HepG2 (cell line): ENCODE results near the gene CHD9. TPM values are rescaled to one million over a fixed set of nuclear protein-coding genes. Genes with fewer than 3 reads are reported as not detected.

Source experiments
- ATM ChIP-seq: fragments of 450-650 bp; IDR thresholded peaks from 2 replicates; pipeline ENCODE4 v1.7.1; 2017; ENCODE audit warnings: mild to moderate bottlenecking, borderline replicate concordance
- ELF1 ChIP-seq: sonication (generic); formaldehyde crosslinking; IDR thresholded peaks from 2 replicates; pipeline ENCODE4 v1.4.0; 2020; ENCODE audit warnings: missing genetic modification reagents
- HDAC1 ChIP-seq: sonication (generic); formaldehyde crosslinking; IDR thresholded peaks from 2 replicates; pipeline ENCODE4 v1.5.1; 2020; ENCODE audit warnings: mild to moderate bottlenecking, missing genetic modification reagents
- HDAC6 ChIP-seq: fragments of 200-600 bp; sonication (generic); IDR thresholded peaks from 2 replicates; pipeline ENCODE4 v1.7.0; 2017; ENCODE audit warnings: mild to moderate bottlenecking, antibody characterized with exemption, low read length, low read depth
- HMGA1 ChIP-seq: sonication (generic); formaldehyde crosslinking; conservative IDR thresholded peaks from 2 replicates; pipeline ENCODE4 v1.4.0; 2020; ENCODE audit warnings: missing genetic modification reagents
- HOXD1 ChIP-seq: sonication (generic); formaldehyde crosslinking; IDR thresholded peaks from 2 replicates; pipeline ENCODE4 v1.5.0; 2020; ENCODE audit warnings: missing genetic modification reagents
- KDM5A ChIP-seq: fragments of 200-600 bp; sonication (generic); IDR thresholded peaks from 2 replicates; pipeline ENCODE4 v1.7.0; 2018; ENCODE audit warnings: antibody characterized with exemption, mild to moderate bottlenecking, low read length, borderline replicate concordance
- MEIS2 ChIP-seq: sonication (generic); formaldehyde crosslinking; IDR thresholded peaks from 2 replicates; pipeline ENCODE4 v1.9.0; 2021; ENCODE audit warnings: mild to moderate bottlenecking, missing genetic modification reagents
- MXD4 ChIP-seq: IDR thresholded peaks from 2 replicates; pipeline ENCODE4 v1.6.1; 2016; ENCODE audit warnings: mild to moderate bottlenecking, missing biosample characterization, missing genetic modification reagents
- MYC ChIP-seq: sonication (generic); formaldehyde crosslinking; IDR thresholded peaks from 2 replicates; pipeline ENCODE4 v1.9.0; 2021; ENCODE audit warnings: missing genetic modification reagents, borderline replicate concordance
- RXRB ChIP-seq: IDR thresholded peaks from 2 replicates; pipeline ENCODE4 v1.6.1; 2016; ENCODE audit warnings: borderline replicate concordance, missing genetic modification reagents, missing compliant biosample characterization
- SMYD3 ChIP-seq: sonication (generic); formaldehyde crosslinking; IDR thresholded peaks from 2 replicates; pipeline ENCODE4 v1.8.1; 2023; ENCODE audit warnings: mild to moderate bottlenecking, missing genetic modification reagents
- TAF15 ChIP-seq: fragments of 200-400 bp; formaldehyde crosslinking; IDR thresholded peaks from one replicate; pipeline ENCODE4 v1.6.1; 2018; ENCODE audit warnings: mild to moderate bottlenecking, low read depth, low read length; ENCODE audit not compliant: poor library complexity, severe bottlenecking
- YY1 ChIP-seq: IDR thresholded peaks from 2 replicates; pipeline ENCODE4 v1.6.1; 2011; ENCODE audit warnings: low read length, low read depth, moderate library complexity, mild to moderate bottlenecking; ENCODE audit not compliant: insufficient read depth, insufficient replicate concordance
- ZFAT ChIP-seq: sonication (generic); formaldehyde crosslinking; conservative IDR thresholded peaks from 2 replicates; pipeline ENCODE4 v1.8.1; 2023; ENCODE audit warnings: missing genetic modification reagents, inconsistent platforms
- ZFYVE20 ChIP-seq: sonication (generic); formaldehyde crosslinking; IDR thresholded peaks from 2 replicates; pipeline ENCODE4 v1.8.0; 2023; ENCODE audit warnings: low read depth, mild to moderate bottlenecking, moderate library complexity, missing genetic modification reagents, borderline replicate concordance
- ZNF20 ChIP-seq: sonication (generic); formaldehyde crosslinking; IDR thresholded peaks from 2 replicates; pipeline ENCODE4 v1.4.0; 2020; ENCODE audit warnings: mild to moderate bottlenecking, moderate library complexity, missing genetic modification reagents
- ZNF230 ChIP-seq: sonication (generic); formaldehyde crosslinking; IDR thresholded peaks from 2 replicates; pipeline ENCODE4 v1.4.0; 2020; ENCODE audit warnings: mild to moderate bottlenecking, missing genetic modification reagents
- ZNF7 ChIP-seq: IDR thresholded peaks from 2 replicates; pipeline ENCODE4 v1.6.1; 2016; ENCODE audit warnings: missing biosample characterization, missing genetic modification reagents
- ZNF772 ChIP-seq: sonication (generic); formaldehyde crosslinking; IDR thresholded peaks from 2 replicates; pipeline ENCODE4 v1.5.0; 2020; ENCODE audit warnings: mild to moderate bottlenecking, missing genetic modification reagents
- ZNF782 ChIP-seq: sonication (generic); formaldehyde crosslinking; IDR thresholded peaks from 2 replicates; pipeline ENCODE4 v1.4.0; 2020; ENCODE audit warnings: missing genetic modification reagents, mild to moderate bottlenecking, borderline replicate concordance
- polyA plus RNA-seq, 8 experiments: library from polyadenylated mRNA; depleted of rRNA in 3 of 8; stranded (reverse) in 7 of 8; unstranded in 1 of 8; fragments of >200 nt; fragmentation: Illumina TruSeq in 4 of 8; extraction: Trizol in 4 of 8; gene quantifications; 2 replicates each; pipeline versions ENCODE4 v1.2.1 to v1.2.3, GENCODE V29; 2011 to 2016; ENCODE audit warnings: low read depth in 4 of 8, missing spikeins in 1 of 8, mixed read lengths in 1 of 8; ENCODE audit not compliant: insufficient read depth in 1 of 8
- total RNA-seq, 5 experiments: library from RNA; depleted of rRNA; stranded (reverse); fragments of >200 nt; fragmentation: Illumina TruSeq; extraction: Trizol; gene quantifications; 2 replicates each; pipeline ENCODE4 v1.2.3, GENCODE V29; 2016; ENCODE audit warnings: low read depth in 1 of 5
- TF ChIP-seq, protein P1 (sequence below): fragments of 450-650 bp; IDR thresholded peaks from 2 replicates; pipeline ENCODE4 v1.6.1; 2017; ENCODE audit warnings: mild to moderate bottlenecking
- TF ChIP-seq, protein P2 (sequence below): IDR thresholded peaks from 2 replicates; pipeline ENCODE4 v1.6.1; 2016; ENCODE audit warnings: missing compliant biosample characterization, missing genetic modification reagents, borderline replicate concordance
- TF ChIP-seq, protein P3 (sequence below): sonication (generic); formaldehyde crosslinking; IDR thresholded peaks from 2 replicates; pipeline ENCODE4 v1.8.0; 2022; ENCODE audit warnings: mild to moderate bottlenecking, missing genetic modification reagents, moderate library complexity

The CHD9 gene
- total and polyA plus RNA-seq, 2 of the 13 experiments (the other 11 are each of a cell fraction or from before 2014, with no cell fraction given), result 23.4 to 27.7 TPM

DNA sequence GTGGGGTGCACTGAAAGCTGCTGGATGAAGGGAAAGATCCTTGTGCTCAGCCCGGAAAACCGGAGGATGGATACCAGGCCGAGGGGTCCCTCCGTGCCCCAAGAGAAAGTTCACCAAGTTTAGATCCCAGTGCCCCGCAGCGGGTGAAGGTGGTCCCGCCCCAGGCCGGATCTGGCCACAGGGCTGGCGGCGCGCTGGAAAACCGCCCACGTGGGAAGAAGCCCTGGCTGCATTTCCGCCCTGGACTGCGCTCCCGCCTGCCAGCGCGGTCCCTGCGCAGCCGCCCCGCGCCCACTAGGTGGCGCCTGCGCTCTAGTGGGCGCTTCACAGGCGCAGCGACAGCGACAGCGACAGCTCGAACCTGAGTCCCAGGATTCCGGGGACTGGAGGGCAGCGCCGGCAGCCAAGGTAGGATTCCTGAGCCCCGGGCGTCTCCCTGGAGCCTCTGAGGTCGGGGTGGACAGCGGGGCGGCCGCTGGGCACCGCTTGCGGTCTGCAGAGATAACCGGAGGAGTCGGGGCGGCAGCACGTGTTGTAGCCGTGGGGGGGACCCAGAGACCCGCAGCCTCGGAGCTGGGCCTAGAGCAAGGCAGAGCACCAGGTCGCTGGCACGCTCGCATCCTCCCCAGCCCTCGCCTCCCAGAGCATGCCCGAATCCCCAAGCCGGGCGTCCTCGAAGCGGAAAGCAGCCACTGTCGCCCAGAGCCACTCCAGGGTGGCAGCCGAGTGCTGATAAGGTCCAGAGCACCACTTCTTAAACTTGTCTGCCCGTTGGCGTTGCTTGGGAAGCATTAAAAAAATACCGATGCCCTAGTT lies at the start of gene CHD9 (continued):
- peak; percentile 66; the same call in 1 of the 2 replicates for TF ChIP-seq ZNF782 (CRISPR knock-in tag)
- TF ChIP-seq, protein P1, sequence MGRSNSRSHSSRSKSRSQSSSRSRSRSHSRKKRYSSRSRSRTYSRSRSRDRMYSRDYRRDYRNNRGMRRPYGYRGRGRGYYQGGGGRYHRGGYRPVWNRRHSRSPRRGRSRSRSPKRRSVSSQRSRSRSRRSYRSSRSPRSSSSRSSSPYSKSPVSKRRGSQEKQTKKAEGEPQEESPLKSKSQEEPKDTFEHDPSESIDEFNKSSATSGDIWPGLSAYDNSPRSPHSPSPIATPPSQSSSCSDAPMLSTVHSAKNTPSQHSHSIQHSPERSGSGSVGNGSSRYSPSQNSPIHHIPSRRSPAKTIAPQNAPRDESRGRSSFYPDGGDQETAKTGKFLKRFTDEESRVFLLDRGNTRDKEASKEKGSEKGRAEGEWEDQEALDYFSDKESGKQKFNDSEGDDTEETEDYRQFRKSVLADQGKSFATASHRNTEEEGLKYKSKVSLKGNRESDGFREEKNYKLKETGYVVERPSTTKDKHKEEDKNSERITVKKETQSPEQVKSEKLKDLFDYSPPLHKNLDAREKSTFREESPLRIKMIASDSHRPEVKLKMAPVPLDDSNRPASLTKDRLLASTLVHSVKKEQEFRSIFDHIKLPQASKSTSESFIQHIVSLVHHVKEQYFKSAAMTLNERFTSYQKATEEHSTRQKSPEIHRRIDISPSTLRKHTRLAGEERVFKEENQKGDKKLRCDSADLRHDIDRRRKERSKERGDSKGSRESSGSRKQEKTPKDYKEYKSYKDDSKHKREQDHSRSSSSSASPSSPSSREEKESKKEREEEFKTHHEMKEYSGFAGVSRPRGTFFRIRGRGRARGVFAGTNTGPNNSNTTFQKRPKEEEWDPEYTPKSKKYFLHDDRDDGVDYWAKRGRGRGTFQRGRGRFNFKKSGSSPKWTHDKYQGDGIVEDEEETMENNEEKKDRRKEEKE, result no peak
- TF ChIP-seq ZFAT (CRISPR knock-in tag), result no peak
- TF ChIP-seq KDM5A, result no peak
- peak; percentile 83 for TF ChIP-seq TAF15
- peak; percentile 81 for TF ChIP-seq RXRB (CRISPR knock-in tag)
- peak; percentile 89; the same call in 1 of the 2 replicates for TF ChIP-seq ZFYVE20 (CRISPR knock-in tag)
- peak; percentile 92 for TF ChIP-seq ELF1 (CRISPR knock-in tag)
- TF ChIP-seq ZNF772 (CRISPR knock-in tag), result peak; percentile 99
- TF ChIP-seq MXD4, result peak; percentile 98
- TF ChIP-seq, protein P2, sequence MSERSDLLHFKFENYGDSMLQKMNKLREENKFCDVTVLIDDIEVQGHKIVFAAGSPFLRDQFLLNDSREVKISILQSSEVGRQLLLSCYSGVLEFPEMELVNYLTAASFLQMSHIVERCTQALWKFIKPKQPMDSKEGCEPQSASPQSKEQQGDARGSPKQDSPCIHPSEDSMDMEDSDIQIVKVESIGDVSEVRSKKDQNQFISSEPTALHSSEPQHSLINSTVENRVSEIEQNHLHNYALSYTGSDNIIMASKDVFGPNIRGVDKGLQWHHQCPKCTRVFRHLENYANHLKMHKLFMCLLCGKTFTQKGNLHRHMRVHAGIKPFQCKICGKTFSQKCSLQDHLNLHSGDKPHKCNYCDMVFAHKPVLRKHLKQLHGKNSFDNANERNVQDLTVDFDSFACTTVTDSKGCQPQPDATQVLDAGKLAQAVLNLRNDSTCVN, result peak; percentile 78
- TF ChIP-seq HDAC6, result no peak
- no peak for TF ChIP-seq ATM
- TF ChIP-seq YY1, result peak; percentile 87
- TF ChIP-seq ZNF230, result peak; percentile 90; the same call in 1 of the 2 replicates
- no peak for TF ChIP-seq SMYD3 (CRISPR knock-in tag)
- peak; percentile 97 for TF ChIP-seq HDAC1 (CRISPR knock-in tag)
- peak; percentile 99 for TF ChIP-seq MYC (CRISPR knock-in tag)
- TF ChIP-seq, protein P3, sequence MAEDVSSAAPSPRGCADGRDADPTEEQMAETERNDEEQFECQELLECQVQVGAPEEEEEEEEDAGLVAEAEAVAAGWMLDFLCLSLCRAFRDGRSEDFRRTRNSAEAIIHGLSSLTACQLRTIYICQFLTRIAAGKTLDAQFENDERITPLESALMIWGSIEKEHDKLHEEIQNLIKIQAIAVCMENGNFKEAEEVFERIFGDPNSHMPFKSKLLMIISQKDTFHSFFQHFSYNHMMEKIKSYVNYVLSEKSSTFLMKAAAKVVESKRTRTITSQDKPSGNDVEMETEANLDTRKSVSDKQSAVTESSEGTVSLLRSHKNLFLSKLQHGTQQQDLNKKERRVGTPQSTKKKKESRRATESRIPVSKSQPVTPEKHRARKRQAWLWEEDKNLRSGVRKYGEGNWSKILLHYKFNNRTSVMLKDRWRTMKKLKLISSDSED (CRISPR knock-in tag), result no peak
- TF ChIP-seq ZNF20 (CRISPR knock-in tag), result peak; percentile 55; the same call in 1 of the 2 replicates
- peak; percentile 87 for TF ChIP-seq MEIS2 (CRISPR knock-in tag)
- no peak for TF ChIP-seq HMGA1 (CRISPR knock-in tag)
- TF ChIP-seq ZNF7 (CRISPR knock-in tag), result no peak
- peak; percentile 86; the same call in 1 of the 2 replicates for TF ChIP-seq HOXD1 (CRISPR knock-in tag)
